IMR-90 (cell line): ENCODE results near the gene C1orf105. TPM values are rescaled to one million over a fixed set of nuclear protein-coding genes. Genes with fewer than 3 reads are reported as not detected.

Experiments used
- ATAC-seq: fragments of 200-7000 bp; cut with Tn5 transposase; 2 replicates; pipeline ENCODE4 v1.9.1; 2020; ENCODE audit warnings: low read depth, mild to moderate bottlenecking, moderate library complexity
- BruUV-seq: library from RNA; stranded (reverse); fragments of 400-500 nt; replicated peaks from 2 replicates; lab custom pipeline; 2021; lab: Mats Ljungman, UMichigan
- CTCF ChIA-PET: fragments of 300-600 bp; formaldehyde crosslinking; extraction: SDS; loops from one replicate; lab custom pipeline; 2021; ENCODE audit warnings: antibody characterized with exemption; lab: Yijun Ruan, JAX
- POLR2A ChIA-PET: fragments of 300-600 bp; sonication (Branson Sonifier 250); formaldehyde crosslinking; loops from one replicate; lab custom pipeline; 2022; ENCODE audit warnings: antibody characterized with exemption; ENCODE audit not compliant: unreplicated experiment; lab: Charles Lee
- DNase-seq: peaks from one replicate; pipeline ENCODE4 v3.0.0; 2013
- H2AFZ ChIP-seq: replicated peaks from 2 replicates; pipeline ENCODE3; 2013; ENCODE audit warnings: low read length, mild to moderate bottlenecking; ENCODE audit not compliant: poor library complexity
- H2AK5ac ChIP-seq: 2 replicates; pipeline ENCODE4 v1.6.1; 2013; ENCODE audit warnings: low read depth, low read length, inconsistent platforms
- H2AK9ac ChIP-seq: replicated peaks from 2 replicates; pipeline ENCODE3; 2013; ENCODE audit warnings: mild to moderate bottlenecking, low read depth, low read length, moderate library complexity; ENCODE audit not compliant: poor library complexity
- H2BK120ac ChIP-seq: 2 replicates; pipeline ENCODE4 v1.6.1; 2013; ENCODE audit warnings: low read depth, low read length, inconsistent platforms
- H2BK15ac ChIP-seq: 3 replicates; pipeline ENCODE4 v1.6.1; 2013; ENCODE audit warnings: low read depth, low read length, inconsistent platforms
- H2BK20ac ChIP-seq: 2 replicates; pipeline ENCODE4 v1.6.1; 2013; ENCODE audit warnings: low read depth, mild to moderate bottlenecking, inconsistent platforms, low read length, moderate library complexity
- H2BK5ac ChIP-seq: 2 replicates; pipeline ENCODE4 v1.6.1; 2013; ENCODE audit warnings: mild to moderate bottlenecking, low read depth, low read length, inconsistent platforms; ENCODE audit not compliant: poor library complexity, severe bottlenecking
- H3K14ac ChIP-seq: replicated peaks from 2 replicates; pipeline ENCODE4 v1.6.1; 2013; ENCODE audit warnings: low read depth, low read length, inconsistent platforms
- H3K18ac ChIP-seq: 2 replicates; pipeline ENCODE4 v1.6.1; 2013; ENCODE audit warnings: low read depth, low read length, control low read depth
- H3K23ac ChIP-seq: 2 replicates; pipeline ENCODE4 v1.6.1; 2013; ENCODE audit warnings: low read depth, low read length, inconsistent platforms
- H3K27ac ChIP-seq: 2 replicates; pipeline ENCODE4 v1.5.1; 2013; ENCODE audit warnings: mild to moderate bottlenecking, control low read depth, low read length; ENCODE audit not compliant: insufficient read depth
- H3K27me3 ChIP-seq: 2 replicates; pipeline ENCODE4 v1.6.1; 2013; ENCODE audit warnings: low read length; ENCODE audit not compliant: control insufficient read depth, insufficient read depth
- H3K36me3 ChIP-seq: 2 replicates; pipeline ENCODE4 v1.6.1; 2013; ENCODE audit warnings: low read length, mixed read lengths; ENCODE audit not compliant: control insufficient read depth, insufficient read depth
- H3K4ac ChIP-seq: 2 replicates; pipeline ENCODE4 v1.6.1; 2013; ENCODE audit warnings: low read depth, low read length, inconsistent platforms
- H3K4me1 ChIP-seq: 2 replicates; pipeline ENCODE4 v1.6.1; 2013; ENCODE audit warnings: low read length, mixed read lengths; ENCODE audit not compliant: control insufficient read depth, insufficient read depth
- H3K4me2 ChIP-seq: 2 replicates; pipeline ENCODE4 v1.6.1; 2013; ENCODE audit warnings: low read depth, mild to moderate bottlenecking, control low read depth, low read length, moderate library complexity
- H3K4me3 ChIP-seq: 2 replicates; pipeline ENCODE4 v1.5.1; 2013; ENCODE audit warnings: low read depth, mild to moderate bottlenecking, control low read depth, low read length, moderate library complexity; ENCODE audit not compliant: insufficient read depth
- H3K56ac ChIP-seq: 2 replicates; pipeline ENCODE4 v1.6.1; 2013; ENCODE audit warnings: low read length, inconsistent platforms; ENCODE audit not compliant: insufficient read depth; ENCODE audit errors: extremely low read depth
- H3K79me1 ChIP-seq, 2 experiments: 2 replicates each; pipeline ENCODE4 v1.6.1; 2013; ENCODE audit warnings: low read length in 2 of 2, inconsistent platforms in 1 of 2, low read depth in 1 of 2
- H3K9ac ChIP-seq: 2 replicates; pipeline ENCODE4 v1.6.1; 2013; ENCODE audit warnings: low read depth, low read length, control low read depth
- H3K9me1 ChIP-seq: 2 replicates; pipeline ENCODE4 v1.6.1; 2013; ENCODE audit warnings: low read length, inconsistent platforms; ENCODE audit not compliant: insufficient read depth
- H3K9me3 ChIP-seq: 2 replicates; pipeline ENCODE4 v1.6.1; 2013; ENCODE audit warnings: low read length; ENCODE audit not compliant: control insufficient read depth, insufficient read depth
- H4K20me1 ChIP-seq: 2 replicates; pipeline ENCODE4 v1.6.1; 2013; ENCODE audit warnings: low read length, inconsistent platforms; ENCODE audit not compliant: insufficient read depth
- H4K5ac ChIP-seq: 2 replicates; pipeline ENCODE4 v1.6.1; 2013; ENCODE audit warnings: mild to moderate bottlenecking, low read depth, low read length, control low read depth
- H4K8ac ChIP-seq, 2 experiments: 2 replicates each; pipeline ENCODE4 v1.6.1; 2013; ENCODE audit warnings: low read depth in 2 of 2, low read length in 2 of 2, control low read depth in 1 of 2, inconsistent platforms in 1 of 2
- H4K91ac ChIP-seq: 2 replicates; pipeline ENCODE4 v1.6.1; 2013; ENCODE audit warnings: low read depth, low read length, inconsistent platforms; ENCODE audit not compliant: insufficient read depth
- BHLHE40 ChIP-seq: fragments of 150-350 bp; IDR thresholded peaks from 2 replicates; pipeline ENCODE4 v1.6.1; 2016; ENCODE audit warnings: mild to moderate bottlenecking, low read depth, low read length
- CEBPB ChIP-seq: IDR thresholded peaks from 2 replicates; pipeline ENCODE4 v1.6.1; 2012; ENCODE audit warnings: low read depth, low read length, improper control_type of control experiment
- CHD1 ChIP-seq: IDR thresholded peaks from 2 replicates; pipeline ENCODE4 v1.6.1; 2012; ENCODE audit warnings: low read depth, low read length, improper control_type of control experiment
- FOS ChIP-seq: fragments of 150-350 bp; IDR thresholded peaks from 2 replicates; pipeline ENCODE4 v1.6.1; 2016; ENCODE audit warnings: low read depth, low read length
- MAFK ChIP-seq: IDR thresholded peaks from 2 replicates; pipeline ENCODE4 v1.6.1; 2012; ENCODE audit warnings: low read depth, low read length, improper control_type of control experiment
- MAZ ChIP-seq: IDR thresholded peaks from 2 replicates; pipeline ENCODE4 v1.6.1; 2012; ENCODE audit warnings: low read depth, mild to moderate bottlenecking, low read length, improper control_type of control experiment, moderate library complexity, borderline replicate concordance
- RAD21 ChIP-seq: IDR thresholded peaks from 2 replicates; pipeline ENCODE4 v1.6.1; 2012; ENCODE audit warnings: low read length, improper control_type of control experiment
- RCOR1 ChIP-seq: IDR thresholded peaks from 2 replicates; pipeline ENCODE4 v1.6.1; 2012; ENCODE audit warnings: mild to moderate bottlenecking, low read length, improper control_type of control experiment; ENCODE audit not compliant: insufficient replicate concordance
- SMC3 ChIP-seq: fragments of 150-350 bp; IDR thresholded peaks from 2 replicates; pipeline ENCODE4 v1.6.1; 2016; ENCODE audit warnings: low read depth, mild to moderate bottlenecking, antibody characterized with exemption, low read length, moderate library complexity
- WGBS, 2 experiments: methylation state at CpG; one replicate each; pipeline versions ENCODE4 v1.1.5 to v1.1.7; 2013; ENCODE audit warnings: missing lambda C conversion rate in 2 of 2; ENCODE audit not compliant: insufficient read length in 1 of 2; ENCODE audit errors: extremely low coverage in 2 of 2; 5-methylcytosine and 5-hydroxymethylcytosine counted together
- dilution Hi-C: fragments of 300-500 bp; cut with HindIII; formaldehyde crosslinking; loops from one replicate; pipeline ENCODE4 v1.14.3; 2018; ENCODE audit warnings: low sequenced_read_pairs; ENCODE audit not compliant: unreplicated experiment
- in situ Hi-C: fragments of 300-500 bp; cut with MboI; formaldehyde crosslinking; loops from 3 replicates; pipeline ENCODE4 v1.14.3; 2019; ENCODE audit warnings: low sequenced_read_pairs, inconsistent platforms, mixed read lengths
- intact Hi-C: fragments of 100-400 bp; cut with micrococcal nuclease; formaldehyde crosslinking; loops from 2 replicates; pipeline ENCODE4 v1.10.0; 2022
- polyA plus RNA-seq, 3 experiments: library from polyadenylated mRNA; depleted of rRNA; stranded (reverse); fragments of >200 nt; gene quantifications; 2 replicates each; pipeline ENCODE4 v1.2.3, GENCODE V29; 2012; ENCODE audit warnings: low replicate concordance in 1 of 3
- total RNA-seq: library from RNA; depleted of rRNA; stranded (reverse); fragments of >200 nt; gene quantifications from 2 replicates; pipeline ENCODE4 v1.2.3, GENCODE V29; 2012

The C1orf105 gene
- total and polyA plus RNA-seq, 2 of the 4 experiments (the other 2 are of a cell fraction) = not detected

DNA sequence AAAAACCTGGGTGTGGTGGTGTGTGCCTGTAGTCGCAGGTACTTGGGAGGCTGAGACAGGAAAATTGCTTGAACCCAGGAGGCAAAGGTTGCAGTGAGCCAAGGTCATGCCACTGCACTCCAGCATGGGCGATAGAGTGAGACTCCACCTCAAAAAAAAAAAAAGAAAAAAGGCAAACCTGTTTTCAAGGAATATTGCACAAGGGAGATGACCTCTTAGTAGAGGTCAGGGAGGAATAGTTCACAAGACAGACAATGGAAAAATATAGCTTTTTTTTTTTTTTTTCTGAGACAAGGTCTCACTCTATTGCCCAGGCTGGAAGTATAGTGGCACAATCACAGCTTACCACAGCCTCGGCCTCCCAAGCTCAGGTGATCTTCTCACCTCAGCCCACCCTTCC lies 90.0 kb downstream of the C1orf105 start:
- ChIA-PET POLR2A (no interaction called here), CTCF (interaction anchor here (1.1 kb wide), 1 partner anchor 9 kb away, joined by 3 read pairs; no protein-coding TSS in a partner anchor)
- H2BK120ac ChIP-seq = no peak overlapping the region
- no peaks in the 10 kb centered on the region for H3K79me1 ChIP-seq
- no peak overlapping the region for H3K4me3 ChIP-seq
- H4K20me1 ChIP-seq = no peaks in the 10 kb centered on the region
- H3K36me3 ChIP-seq = no peaks in the 10 kb centered on the region
- in situ Hi-C loops = no loop called here
- dilution Hi-C loops = no loop called here
- peaks cover 12% of the 10 kb centered on the region for H3K27me3 ChIP-seq
- no peak overlapping the region for H3K27ac ChIP-seq
- H2AK9ac ChIP-seq = no peak overlapping the region
- no peak overlapping the region for H3K18ac ChIP-seq
- intact Hi-C loops = no loop called here
- H2BK5ac ChIP-seq = no peak overlapping the region
- H4K5ac ChIP-seq = no peak overlapping the region
- no peak overlapping the region for H3K4me2 ChIP-seq
- WGBS, 2 experiments = no CpG with 5 or more reads among the region's 3 CpGs
- DNase-seq = no peak
- no peak overlapping the region for H2BK20ac ChIP-seq
- TF ChIP-seq BHLHE40 = no peak
- no peak for TF ChIP-seq CHD1
- TF ChIP-seq RAD21 = no peak
- no peak for TF ChIP-seq SMC3
- TF ChIP-seq FOS = no peak
- no peak for TF ChIP-seq MAFK
- no peak for TF ChIP-seq CEBPB
- TF ChIP-seq RCOR1 = no peak
- TF ChIP-seq MAZ = no peak
- H3K14ac ChIP-seq = no peak overlapping the region
- peaks cover 1% of the 10 kb centered on the region; the same call in 1 of the 2 replicates for H3K9me3 ChIP-seq
- H3K9me1 ChIP-seq = no peaks in the 10 kb centered on the region
- H4K8ac ChIP-seq = no peak overlapping the region
- no peaks in the 10 kb centered on the region for H3K4me1 ChIP-seq
- H4K91ac ChIP-seq = no peak overlapping the region
- H2BK15ac ChIP-seq = no peak overlapping the region
- no TSS peak for BruUV-seq
- H3K23ac ChIP-seq = no peak overlapping the region
- H3K9ac ChIP-seq = no peak overlapping the region
- ATAC-seq = no peak
- no peak overlapping the region for H2AK5ac ChIP-seq
- no peak overlapping the region for H2AFZ ChIP-seq
- H3K4ac ChIP-seq = no peak overlapping the region
- no peak overlapping the region for H3K56ac ChIP-seq
